BLaER1 treated with 17β-estradiol and CSF1 and Interleukin-3, amounts not matched to agents 10 nM and 100 nM (cell line): ENCODE data around the gene COX17.

Experiments
- H3K27ac ChIP-seq, 11 experiments: shearing (Covaris generic); formaldehyde crosslinking; 2 replicates each; pipeline ENCODE4 v1.8.1; 2022
- H3K27me3 ChIP-seq, 11 experiments: shearing (Covaris generic); formaldehyde crosslinking; 2 replicates each; pipeline ENCODE4 v1.8.1; 2022
- H3K36me3 ChIP-seq, 11 experiments: shearing (Covaris generic); formaldehyde crosslinking; 2 replicates each; pipeline ENCODE4 v1.8.1; 2022
- H3K4me1 ChIP-seq, 10 experiments: shearing (Covaris generic); formaldehyde crosslinking; 2 replicates each; pipeline ENCODE4 v1.8.1; 2022
- H3K4me2 ChIP-seq, 11 experiments: shearing (Covaris generic); formaldehyde crosslinking; 2 replicates each; pipeline ENCODE4 v1.8.1; 2022
- H3K4me3 ChIP-seq, 10 experiments: shearing (Covaris generic); formaldehyde crosslinking; 2 replicates each; pipeline ENCODE4 v1.8.1; 2022
- H3K9ac ChIP-seq, 11 experiments: shearing (Covaris generic); formaldehyde crosslinking; 2 replicates each; pipeline ENCODE4 v1.8.1; 2022
- H3K9me3 ChIP-seq, 11 experiments: shearing (Covaris generic); formaldehyde crosslinking; replicated peaks in 1 of 11; 2 replicates each; pipeline ENCODE4 v1.8.1; 2022
- H4K20me1 ChIP-seq, 11 experiments: shearing (Covaris generic); formaldehyde crosslinking; 2 replicates each; pipeline ENCODE4 v1.8.1; 2022
- Cebpa-rat ChIP-seq, 11 experiments: shearing (Covaris generic); IDR thresholded peaks; 2 replicates each; pipeline ENCODE4 v1.8.1; 2022

The COX17 gene

DNA sequence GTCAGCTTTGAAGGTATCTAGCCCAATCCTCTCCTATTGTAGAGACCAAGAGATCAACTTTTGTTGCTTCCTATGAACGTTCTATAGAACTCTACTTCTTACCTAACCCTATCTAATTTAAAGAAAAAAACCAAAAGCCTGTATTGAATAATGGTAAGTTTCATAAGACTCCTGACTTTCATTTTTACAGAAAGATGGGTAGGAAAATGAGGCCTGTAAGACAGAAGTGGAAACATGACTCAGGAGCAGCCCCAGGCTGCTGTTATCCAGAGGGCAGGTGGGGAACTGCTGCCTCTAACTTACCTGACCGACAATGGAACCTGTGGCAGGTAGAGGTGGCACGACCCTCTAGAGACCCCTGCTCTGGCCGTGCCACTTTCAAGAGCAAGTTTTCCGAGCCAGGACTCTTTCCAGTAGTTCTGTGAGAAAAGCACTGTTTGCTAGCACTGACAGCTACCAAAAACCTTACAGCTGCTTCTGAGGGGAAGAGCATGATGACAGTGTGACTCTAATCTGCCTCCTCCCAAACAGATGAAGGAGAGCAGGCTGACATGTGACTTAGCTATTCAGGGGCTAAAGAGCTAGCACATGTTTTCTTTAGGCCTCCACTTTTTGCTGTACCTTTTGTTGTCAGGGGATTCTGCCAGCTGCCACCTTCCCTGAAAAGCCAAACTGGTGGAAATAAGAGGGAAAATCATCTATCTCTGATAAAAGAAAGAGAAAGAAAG is 34.3 kb downstream of the COX17 start:
- Histone ChIP-seq H3K9me3 (peaks cover 0 to 11% (median 0%) of the 10 kb centered on the region in 11 experiments; a peak in 4 of 22 replicates), H4K20me1 (no peaks in the 10 kb centered on the region), H3K4me2 (peak overlapping the region in 3 of 11 experiments; percentile 4 to 76 (median 69); a peak in 5 of 22 replicates), H3K27ac (peak overlapping the region in 3 of 11 experiments; percentile 1 to 46 (median 11); a peak in 3 of 22 replicates), H3K4me1 (peaks cover 8 to 43% (median 17%) of the 10 kb centered on the region in 10 experiments; a peak in 19 of 20 replicates), H3K4me3 (no peak overlapping the region), H3K36me3 (peaks cover 0 to 5% (median 0%) of the 10 kb centered on the region in 11 experiments; a peak in 1 of 22 replicates), H3K9ac (peak overlapping the region in 2 of 11 experiments; percentile 46 to 56; a peak in 4 of 22 replicates), H3K27me3 (no peaks in the 10 kb centered on the region)
- TF ChIP-seq Cebpa-rat (IDR thresholded peaks at IDR 0.05), result no peak

DNA sequence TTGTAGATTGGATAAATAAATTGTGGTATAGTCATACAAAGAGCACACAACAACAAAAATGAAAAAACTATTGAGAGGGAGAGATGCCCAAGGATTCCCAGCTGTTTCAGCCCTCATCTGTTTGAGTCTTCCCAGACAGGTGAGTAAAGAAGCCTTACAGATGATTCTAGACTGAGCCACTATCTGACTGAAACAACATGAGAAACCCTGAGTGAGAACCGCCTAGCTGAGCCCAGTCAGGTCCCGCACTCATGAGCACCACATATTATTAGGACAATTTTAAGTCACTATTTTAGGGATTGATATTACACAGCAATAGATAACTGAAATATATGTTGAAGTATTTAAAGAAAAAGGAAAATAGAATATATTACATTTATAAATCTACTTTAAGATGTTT is 35.8 kb downstream of the COX17 start:
- no peak for TF ChIP-seq Cebpa-rat (IDR thresholded peaks at IDR 0.05)
- Histone ChIP-seq H3K4me1 (peaks cover 8 to 58% (median 27%) of the 10 kb centered on the region in 10 experiments; a peak in 19 of 20 replicates), H3K4me2 (no peak overlapping the region)

DNA sequence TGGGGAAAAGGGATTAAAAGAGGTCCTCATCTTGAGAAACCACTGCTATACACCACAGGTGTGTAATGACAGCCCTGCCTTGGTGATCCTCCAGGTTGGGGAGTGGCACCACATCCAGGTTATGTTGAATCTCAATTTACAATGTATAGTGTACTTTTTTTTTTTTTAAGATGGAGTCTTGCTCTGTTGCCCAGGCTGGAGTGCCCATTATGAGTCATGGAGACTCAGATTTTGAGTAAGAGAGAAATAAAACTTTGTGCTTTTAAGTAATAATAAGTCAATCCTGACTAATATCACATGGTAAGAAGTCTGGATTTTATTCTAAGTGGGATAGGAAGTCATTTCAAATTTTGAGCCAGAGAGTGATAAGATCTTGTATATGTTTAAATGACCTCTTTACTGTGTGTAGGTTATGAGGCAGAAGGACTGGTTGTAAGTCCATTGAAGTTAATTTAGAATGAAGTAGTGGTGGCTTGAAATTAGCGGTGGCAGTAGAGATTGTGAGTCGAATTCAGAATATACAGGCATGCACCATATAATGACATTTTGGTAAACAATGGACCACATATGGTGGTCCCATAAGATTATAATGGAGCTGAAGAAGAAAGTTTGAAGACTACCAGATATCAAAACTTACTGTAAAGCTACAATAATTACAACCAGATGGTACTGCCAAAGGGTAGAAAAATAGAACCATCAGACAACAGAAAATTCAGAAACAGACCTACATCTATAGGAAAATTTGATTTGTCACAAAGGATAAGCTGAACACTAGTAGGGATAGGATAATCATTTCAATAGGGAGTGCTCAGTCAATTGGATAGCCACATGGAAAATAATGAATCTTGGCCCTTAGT is 37.5 kb downstream of the COX17 start:
- peaks cover 0 to 11% (median 0%) of the 10 kb centered on the region in 11 experiments; a peak in 4 of 22 replicates for H3K9me3 ChIP-seq
- no peak overlapping the region for H3K4me3 ChIP-seq
- peak overlapping the region; percentile 9 to 89 (median 70); a peak in 16 of 22 replicates for H3K4me2 ChIP-seq
- peak overlapping the region in 4 of 11 experiments; percentile 62 to 88 (median 80); a peak in 6 of 22 replicates for H3K9ac ChIP-seq
- H3K27ac ChIP-seq, result peak overlapping the region; percentile 60 to 99 (median 77); a peak in 18 of 22 replicates
- no peak for TF ChIP-seq Cebpa-rat (IDR thresholded peaks at IDR 0.05)
- no peaks in the 10 kb centered on the region for H3K27me3 ChIP-seq
- H3K36me3 ChIP-seq, result peaks cover 0 to 5% (median 0%) of the 10 kb centered on the region in 11 experiments; a peak in 1 of 22 replicates
- H4K20me1 ChIP-seq, result no peaks in the 10 kb centered on the region
- H3K4me1 ChIP-seq, result peaks cover 8 to 74% (median 27%) of the 10 kb centered on the region in 10 experiments; a peak in 19 of 20 replicates

More for the DNA sequence above, 35.8 kb downstream of the COX17 start:
- Histone ChIP-seq H3K27ac (no peak overlapping the region), H3K9ac (no peak overlapping the region), H3K36me3 (peaks cover 0 to 5% (median 0%) of the 10 kb centered on the region in 11 experiments; a peak in 1 of 22 replicates), H3K4me3 (no peak overlapping the region), H4K20me1 (no peaks in the 10 kb centered on the region), H3K9me3 (peaks cover 0 to 11% (median 0%) of the 10 kb centered on the region in 11 experiments; a peak in 4 of 22 replicates), H3K27me3 (no peaks in the 10 kb centered on the region)

DNA sequence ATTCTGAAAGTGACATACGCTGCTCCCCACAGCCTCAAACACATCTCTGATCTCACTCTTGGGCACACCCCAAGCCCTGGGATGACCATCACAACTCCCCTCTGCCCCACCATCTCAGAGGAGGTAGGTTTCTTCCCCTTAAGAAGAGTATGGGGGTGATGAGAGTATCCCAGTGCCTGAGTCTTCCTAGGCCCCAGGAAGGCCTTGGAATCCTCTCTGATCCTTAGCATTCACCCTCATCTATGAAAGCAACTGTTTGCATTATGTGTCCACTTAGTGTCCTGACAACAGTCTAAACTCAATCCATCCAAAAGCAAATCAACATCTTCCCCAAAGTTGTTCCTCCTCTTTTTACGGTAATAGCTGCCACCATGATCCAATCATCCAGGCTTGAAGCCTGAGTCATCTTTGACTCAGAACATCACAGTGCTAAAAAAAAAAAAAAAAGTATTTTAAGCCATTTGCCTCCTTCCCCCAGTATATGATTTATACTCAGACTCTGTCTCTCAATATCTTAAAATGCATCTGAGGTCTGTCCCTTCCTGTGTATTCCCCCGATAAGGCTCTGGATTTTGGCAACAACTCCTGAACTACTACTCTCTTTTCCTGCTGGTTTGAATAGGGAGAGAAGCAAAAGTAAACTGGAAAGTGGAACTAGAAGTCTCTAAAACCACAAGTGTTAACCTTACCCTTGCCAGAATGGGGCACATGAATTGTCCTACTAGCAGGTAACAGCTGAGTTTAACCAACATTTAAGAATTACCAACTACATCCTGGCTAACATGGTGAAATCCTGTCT is 39.3 kb downstream of the COX17 start:
- no peaks in the 10 kb centered on the region for H3K27me3 ChIP-seq
- H3K9me3 ChIP-seq, result peaks cover 0 to 11% (median 0%) of the 10 kb centered on the region in 11 experiments; a peak in 4 of 22 replicates
- H3K27ac ChIP-seq, result peak overlapping the region; percentile 60 to 99 (median 77); a peak in 21 of 22 replicates
- H3K9ac ChIP-seq, result peak overlapping the region in 6 of 11 experiments; percentile 46 to 88 (median 80); a peak in 10 of 22 replicates
- peaks cover 8 to 76% (median 27%) of the 10 kb centered on the region in 10 experiments; a peak in 19 of 20 replicates for H3K4me1 ChIP-seq
- no peak for TF ChIP-seq Cebpa-rat (IDR thresholded peaks at IDR 0.05)
- no peaks in the 10 kb centered on the region for H4K20me1 ChIP-seq
- H3K36me3 ChIP-seq, result peaks cover 0 to 5% (median 0%) of the 10 kb centered on the region in 11 experiments; a peak in 1 of 22 replicates
- H3K4me2 ChIP-seq, result peak overlapping the region; percentile 9 to 89 (median 70)
- H3K4me3 ChIP-seq, result peak overlapping the region in 2 of 10 experiments; percentile 21 to 39; a peak in 2 of 20 replicates

DNA sequence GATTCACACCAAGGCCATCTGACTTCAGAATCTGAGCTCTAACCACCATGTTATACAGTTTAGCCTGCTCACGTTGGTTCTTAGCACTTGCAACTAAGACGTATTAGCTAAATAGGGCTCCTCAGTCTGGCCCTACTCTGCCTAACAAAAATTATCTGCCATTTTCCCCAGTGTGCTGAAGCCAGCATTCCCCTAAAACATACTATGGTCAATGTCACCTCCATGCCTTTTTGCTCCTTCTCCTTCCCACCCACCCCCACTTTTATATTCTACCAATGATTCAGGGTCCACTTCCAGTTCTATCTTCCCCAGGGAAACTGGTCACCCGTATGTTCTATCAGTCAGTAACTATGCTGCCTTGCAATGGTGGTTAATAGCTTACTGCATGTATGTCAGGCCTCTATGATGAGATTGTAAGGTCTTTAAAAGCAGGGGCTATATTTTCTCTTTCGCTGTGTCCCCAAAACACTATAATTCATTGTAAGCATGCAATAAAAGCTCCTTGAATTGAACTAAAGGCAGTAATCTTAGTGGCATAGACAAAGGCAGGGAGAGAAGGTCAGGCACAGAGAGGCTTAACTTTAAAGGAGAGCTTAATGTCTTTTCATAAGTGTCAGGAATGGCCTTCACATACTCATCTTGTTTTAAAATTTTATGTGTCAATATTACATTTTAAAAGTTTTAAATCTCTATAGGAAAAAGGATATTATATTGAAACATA is 40.2 kb downstream of the COX17 start:
- TF ChIP-seq Cebpa-rat (IDR thresholded peaks at IDR 0.05), result no peak
- peak overlapping the region in 8 of 11 experiments; percentile 54 to 89 (median 84); a peak in 15 of 22 replicates for H3K4me2 ChIP-seq

DNA sequence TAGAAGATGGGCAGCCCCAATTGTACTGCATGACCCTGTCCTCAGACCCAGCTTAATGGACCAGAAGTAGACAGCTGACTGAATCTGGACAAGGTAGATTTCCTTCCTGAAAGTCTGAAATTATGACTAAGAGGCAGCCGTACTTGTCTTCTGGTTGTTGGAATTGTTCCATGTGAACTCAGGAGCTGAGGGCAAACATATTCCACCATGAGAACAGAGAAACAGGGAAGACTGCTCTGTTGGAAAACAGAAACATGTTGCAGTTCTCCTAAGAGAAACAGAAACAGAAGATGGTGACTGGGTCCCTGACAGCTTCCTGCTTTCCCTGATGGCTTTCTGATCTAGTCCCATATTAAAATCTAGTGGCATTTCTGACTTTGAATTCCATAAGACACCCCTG is 41.0 kb downstream of the COX17 start:
- H3K36me3 ChIP-seq, result peaks cover 0 to 2% (median 0%) of the 10 kb centered on the region in 11 experiments; a peak in 1 of 22 replicates
- peaks cover 0 to 5% (median 0%) of the 10 kb centered on the region in 11 experiments; a peak in 4 of 22 replicates for H3K9me3 ChIP-seq
- no peaks in the 10 kb centered on the region for H3K27me3 ChIP-seq
- H3K4me2 ChIP-seq, result peak overlapping the region in 4 of 11 experiments; percentile 84 to 89 (median 86); a peak in 6 of 22 replicates
- peak overlapping the region in 4 of 11 experiments; percentile 92 to 99 (median 96); a peak in 7 of 22 replicates for H3K27ac ChIP-seq
- H4K20me1 ChIP-seq, result no peaks in the 10 kb centered on the region
- no peak overlapping the region for H3K4me3 ChIP-seq
- TF ChIP-seq Cebpa-rat (IDR thresholded peaks at IDR 0.05), result no peak
- peaks cover 8 to 82% (median 27%) of the 10 kb centered on the region in 10 experiments; a peak in 19 of 20 replicates for H3K4me1 ChIP-seq
- peak overlapping the region in 2 of 11 experiments; percentile 10 to 29; a peak in 1 of 22 replicates for H3K9ac ChIP-seq

More for the DNA sequence above, 40.2 kb downstream of the COX17 start:
- Histone ChIP-seq H3K27ac (peak overlapping the region in 10 of 11 experiments; percentile 60 to 99 (median 79); a peak in 15 of 22 replicates), H3K27me3 (no peaks in the 10 kb centered on the region), H3K9ac (peak overlapping the region in 4 of 11 experiments; percentile 74 to 88 (median 86); a peak in 8 of 22 replicates), H3K4me3 (peak overlapping the region in 1 of 10 experiments; percentile 21; a peak in 1 of 20 replicates), H3K36me3 (peaks cover 0 to 5% (median 0%) of the 10 kb centered on the region in 11 experiments; a peak in 1 of 22 replicates), H3K4me1 (peaks cover 8 to 76% (median 27%) of the 10 kb centered on the region in 10 experiments; a peak in 19 of 20 replicates), H4K20me1 (no peaks in the 10 kb centered on the region), H3K9me3 (peaks cover 0 to 11% (median 0%) of the 10 kb centered on the region in 11 experiments; a peak in 4 of 22 replicates)

DNA sequence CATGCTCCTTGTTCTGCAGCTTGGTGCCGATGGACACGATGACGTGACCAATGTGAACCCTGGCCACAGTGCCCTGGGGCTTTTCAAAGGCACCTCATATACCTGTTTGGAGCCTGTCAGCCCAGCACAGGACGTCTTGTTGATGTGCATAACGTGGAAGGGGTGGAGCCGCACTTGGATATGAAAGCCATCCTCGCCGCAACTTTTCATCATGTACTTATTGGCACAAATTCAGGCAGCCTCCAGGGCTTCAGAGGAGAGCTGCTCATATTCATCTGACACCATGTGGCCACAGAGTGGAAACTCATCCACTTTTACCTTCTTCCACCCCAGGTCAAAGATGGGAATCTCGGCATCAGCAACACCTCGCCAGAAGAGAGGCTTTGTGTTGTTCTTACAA is 41.5 kb downstream of the COX17 start:
- H3K9me3 ChIP-seq, result no peaks in the 10 kb centered on the region; a peak in 1 of 22 replicates
- no peaks in the 10 kb centered on the region for H4K20me1 ChIP-seq
- peaks cover 8 to 87% (median 29%) of the 10 kb centered on the region in 10 experiments; a peak in 19 of 20 replicates for H3K4me1 ChIP-seq
- TF ChIP-seq Cebpa-rat (IDR thresholded peaks at IDR 0.05), result no peak
- peak overlapping the region in 3 of 11 experiments; percentile 84 to 86 (median 86); a peak in 6 of 22 replicates for H3K4me2 ChIP-seq
- no peak overlapping the region for H3K4me3 ChIP-seq
- H3K27ac ChIP-seq, result peak overlapping the region in 3 of 11 experiments; percentile 94 to 99 (median 99); a peak in 6 of 22 replicates
- H3K9ac ChIP-seq, result 0 out of 22 replicates have a peak overlapping the region, but pooled peaks of 1 of the 11 experiments have one; percentile 10
- H3K36me3 ChIP-seq, result no peaks in the 10 kb centered on the region
- H3K27me3 ChIP-seq, result no peaks in the 10 kb centered on the region
